Measurements from ENCODE around the gene ITGA1.

DNA sequence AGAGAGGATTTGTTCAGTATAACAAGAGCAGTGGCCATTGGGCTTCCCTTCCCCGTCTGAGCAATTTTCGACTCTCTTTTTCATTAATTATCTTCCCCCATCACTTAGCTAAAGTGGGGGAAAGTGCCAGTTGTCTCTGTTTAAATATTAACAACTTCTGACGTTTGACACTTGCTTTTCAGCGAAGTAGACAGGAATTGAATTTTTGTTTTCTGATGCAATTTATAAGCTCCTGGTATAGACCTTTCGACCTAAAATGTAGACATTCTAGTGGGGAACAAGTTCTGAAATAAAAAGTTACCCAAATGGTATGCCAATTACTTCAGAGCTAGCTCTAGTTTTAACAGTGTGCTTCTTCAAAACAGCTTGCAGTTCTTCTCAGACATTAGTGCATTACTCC, 100.6 kb downstream of the ITGA1 start:
- TF ChIP-seq, protein P1, sequence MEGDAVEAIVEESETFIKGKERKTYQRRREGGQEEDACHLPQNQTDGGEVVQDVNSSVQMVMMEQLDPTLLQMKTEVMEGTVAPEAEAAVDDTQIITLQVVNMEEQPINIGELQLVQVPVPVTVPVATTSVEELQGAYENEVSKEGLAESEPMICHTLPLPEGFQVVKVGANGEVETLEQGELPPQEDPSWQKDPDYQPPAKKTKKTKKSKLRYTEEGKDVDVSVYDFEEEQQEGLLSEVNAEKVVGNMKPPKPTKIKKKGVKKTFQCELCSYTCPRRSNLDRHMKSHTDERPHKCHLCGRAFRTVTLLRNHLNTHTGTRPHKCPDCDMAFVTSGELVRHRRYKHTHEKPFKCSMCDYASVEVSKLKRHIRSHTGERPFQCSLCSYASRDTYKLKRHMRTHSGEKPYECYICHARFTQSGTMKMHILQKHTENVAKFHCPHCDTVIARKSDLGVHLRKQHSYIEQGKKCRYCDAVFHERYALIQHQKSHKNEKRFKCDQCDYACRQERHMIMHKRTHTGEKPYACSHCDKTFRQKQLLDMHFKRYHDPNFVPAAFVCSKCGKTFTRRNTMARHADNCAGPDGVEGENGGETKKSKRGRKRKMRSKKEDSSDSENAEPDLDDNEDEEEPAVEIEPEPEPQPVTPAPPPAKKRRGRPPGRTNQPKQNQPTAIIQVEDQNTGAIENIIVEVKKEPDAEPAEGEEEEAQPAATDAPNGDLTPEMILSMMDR (conservative IDR thresholded peaks at IDR 0.05; ENCODE audit: low read length): no peak
- no peak for TF ChIP-seq EZH2phosphoT487 (IDR thresholded peaks at IDR 0.05; ENCODE audit: borderline replicate concordance)

Data from Loucy (cell line).